ENCODE data around the gene SNTA1.
"Not testable (repeated sequence)": the region's sequence is repeated elsewhere in the genome, so short reads cannot be mapped to it uniquely, and the experiment has no call there.

The SNTA1 gene

GRCh38 chr20:33391722-33392415 is 51.7 kb downstream of the SNTA1 start:
- DNase-seq = no peak

GRCh38 chr20:33389326-33389725 is 54.2 kb downstream of the SNTA1 start:
- DNase-seq = not testable (repeated sequence)

- no peak for DNase-seq
Observed at GRCh38 chr20:33388268-33388667, 55.3 kb downstream of the SNTA1 start.

- no peak for DNase-seq
Observed at GRCh38 chr20:33387177-33387576, 56.4 kb downstream of the SNTA1 start.

- no peak for DNase-seq
Observed at GRCh38 chr20:33386673-33387072, 56.9 kb downstream of the SNTA1 start.

GRCh38 chr20:33377366-33377765 is 66.2 kb downstream of the SNTA1 start:
- no peak for DNase-seq

DNA sequence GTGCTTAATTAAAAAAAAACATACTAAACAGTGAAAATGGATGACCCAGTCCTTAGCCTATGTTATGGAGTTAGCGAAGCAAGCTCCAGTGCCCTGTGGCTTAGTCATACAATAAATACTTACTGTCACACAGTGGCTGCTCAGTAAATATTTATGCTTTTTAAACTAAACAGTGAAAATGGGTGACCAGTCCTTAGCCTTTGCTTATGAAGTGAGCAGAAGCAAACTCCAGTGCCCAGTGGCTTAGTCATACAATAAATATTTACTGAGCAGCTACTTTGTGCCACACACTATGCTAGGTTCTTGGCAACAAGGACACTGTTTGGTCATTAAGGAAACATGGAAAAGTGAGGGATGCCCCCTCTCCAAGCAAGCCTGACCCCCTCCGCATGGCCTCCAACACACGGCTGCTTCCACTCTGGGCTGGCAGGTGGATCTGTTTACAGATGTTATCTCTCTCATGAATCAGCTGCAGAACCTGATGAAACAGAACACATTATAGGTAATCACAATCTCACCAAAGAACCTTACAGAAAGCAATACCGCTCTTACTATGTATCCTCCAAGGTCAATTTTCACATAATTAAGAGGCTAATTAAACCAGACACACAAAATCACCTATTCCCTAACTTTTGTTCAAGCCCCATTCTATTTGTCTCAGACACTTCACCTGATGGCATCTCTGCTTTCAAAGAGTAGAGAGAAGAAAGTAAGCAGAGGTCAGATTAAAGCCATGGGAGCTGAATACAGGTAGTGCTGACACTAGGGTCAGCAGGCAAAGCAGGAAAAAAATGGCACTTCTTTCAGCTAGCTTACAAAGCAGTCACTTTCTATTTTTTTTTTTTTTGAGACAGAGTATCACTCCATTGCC is 69.6 kb downstream of the SNTA1 start:
- DNase-seq = peak; percentile 96

GRCh38 chr20:33372993-33373441 is 70.5 kb downstream of the SNTA1 start:
- DNase-seq = no peak

DNA sequence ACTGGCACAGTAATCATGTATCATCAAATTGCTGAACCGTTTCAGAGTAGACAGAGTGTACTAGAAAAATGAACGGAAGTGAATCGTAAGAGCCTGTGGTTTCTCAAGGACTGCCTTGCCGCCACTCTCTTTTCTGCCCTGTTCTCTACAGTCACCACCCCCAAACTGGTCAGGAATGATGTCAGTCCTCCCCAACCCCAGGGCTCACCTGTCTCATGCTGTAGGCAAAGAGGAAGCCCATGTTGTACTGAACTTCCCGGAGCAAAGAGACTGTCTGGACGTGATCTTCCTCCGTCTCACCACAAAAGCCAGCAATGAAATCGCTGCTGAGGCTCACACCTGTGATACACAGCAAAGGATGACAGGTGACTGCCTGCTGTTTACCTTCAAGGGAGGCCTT is 73.3 kb downstream of the SNTA1 start:
- peak; percentile 93 for DNase-seq

GRCh38 chr20:33362898-33363297 is 80.7 kb downstream of the SNTA1 start:
- no peak for DNase-seq

DNA sequence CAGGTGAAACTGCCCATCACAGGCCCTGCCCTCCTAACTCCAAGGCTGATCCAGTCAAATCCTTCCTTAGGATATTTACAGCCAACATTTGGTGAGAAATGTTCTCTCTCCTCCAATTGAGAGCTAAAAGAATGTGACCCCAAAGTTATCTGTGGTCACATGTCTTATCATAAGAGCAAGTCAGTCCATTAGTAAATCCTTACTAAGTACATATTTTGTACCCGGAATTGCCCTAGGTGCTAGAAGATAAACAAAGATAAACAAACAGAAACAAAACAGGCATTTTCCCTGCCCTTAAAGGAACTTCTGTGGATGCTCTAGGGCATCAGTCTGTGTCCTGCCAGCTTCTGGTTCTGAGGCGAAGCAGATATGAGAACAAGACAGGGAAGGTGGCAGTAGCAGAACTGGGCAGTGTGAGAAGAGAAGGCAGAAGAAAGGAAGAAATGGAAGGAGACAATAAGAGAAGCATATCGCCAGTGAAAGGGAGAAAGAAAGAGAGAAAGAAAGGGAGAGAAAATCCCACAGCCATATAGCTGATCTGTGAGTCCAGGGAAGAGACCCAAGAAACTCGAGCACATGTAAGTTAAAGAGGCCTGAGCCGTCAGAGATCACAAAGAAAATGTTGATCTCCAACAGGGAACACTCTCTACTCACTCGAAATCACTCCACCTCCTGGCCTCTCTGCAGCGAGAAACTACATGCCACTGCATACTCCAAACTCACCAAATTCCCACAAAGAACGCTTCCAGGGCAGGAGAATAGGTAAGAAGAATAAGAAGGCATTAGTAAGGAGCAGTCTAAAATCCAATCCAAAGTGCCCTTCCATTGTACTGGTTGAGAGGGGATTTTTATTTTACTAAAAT is 83.9 kb downstream of the SNTA1 start:
- no peak for DNase-seq
